Prostate gland (tissue), 2 donors: ENCODE results near the gene CCK.

Source experiments
- POLR2A ChIP-seq: fragments of 450-650 bp; IDR thresholded peaks from one replicate; pipeline ENCODE4 v1.6.1; 2016; ENCODE audit warnings: antibody characterized with exemption, mild to moderate bottlenecking
- POLR2AphosphoS5 ChIP-seq: sonication (generic); formaldehyde crosslinking; IDR thresholded peaks from one replicate; pipeline ENCODE4 v1.6.1; 2017; ENCODE audit warnings: antibody characterized with exemption
- TF ChIP-seq, protein P1 (sequence below), 4 experiments: fragments of 200-600 bp in 2 of 4; fragments of 450-650 bp in 2 of 4; sonication (generic) in 2 of 4; IDR thresholded peaks; 1 replicate in 3 of 4; 2 replicates in 1 of 4; pipeline ENCODE4 v1.5.1; 2016 to 2019; ENCODE audit warnings: antibody characterized with exemption in 4 of 4, mild to moderate bottlenecking in 2 of 4, moderate library complexity in 2 of 4

DNA sequence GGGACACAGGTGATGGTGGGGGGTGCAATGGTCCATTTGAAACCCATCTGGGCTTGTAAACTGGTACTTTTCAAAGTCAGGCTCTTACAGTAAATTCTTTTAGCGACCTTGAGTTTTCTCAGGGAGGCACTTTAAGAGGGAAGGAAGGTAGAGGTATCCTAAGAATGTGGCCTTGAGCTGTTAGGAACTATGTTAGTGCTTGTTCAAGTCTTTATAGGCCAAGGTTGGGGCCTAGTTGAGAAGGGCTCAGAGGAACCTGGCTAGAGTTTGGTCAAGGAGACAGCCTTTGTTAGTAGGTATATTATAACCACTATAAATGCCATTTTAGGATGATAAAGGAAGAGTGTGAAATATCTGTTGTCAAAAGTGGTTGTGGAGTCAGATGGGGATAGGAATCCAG lies 9.2 kb upstream of the CCK start:
- TF ChIP-seq POLR2A (no peak), POLR2AphosphoS5 (no peak)
- TF ChIP-seq, protein P1, sequence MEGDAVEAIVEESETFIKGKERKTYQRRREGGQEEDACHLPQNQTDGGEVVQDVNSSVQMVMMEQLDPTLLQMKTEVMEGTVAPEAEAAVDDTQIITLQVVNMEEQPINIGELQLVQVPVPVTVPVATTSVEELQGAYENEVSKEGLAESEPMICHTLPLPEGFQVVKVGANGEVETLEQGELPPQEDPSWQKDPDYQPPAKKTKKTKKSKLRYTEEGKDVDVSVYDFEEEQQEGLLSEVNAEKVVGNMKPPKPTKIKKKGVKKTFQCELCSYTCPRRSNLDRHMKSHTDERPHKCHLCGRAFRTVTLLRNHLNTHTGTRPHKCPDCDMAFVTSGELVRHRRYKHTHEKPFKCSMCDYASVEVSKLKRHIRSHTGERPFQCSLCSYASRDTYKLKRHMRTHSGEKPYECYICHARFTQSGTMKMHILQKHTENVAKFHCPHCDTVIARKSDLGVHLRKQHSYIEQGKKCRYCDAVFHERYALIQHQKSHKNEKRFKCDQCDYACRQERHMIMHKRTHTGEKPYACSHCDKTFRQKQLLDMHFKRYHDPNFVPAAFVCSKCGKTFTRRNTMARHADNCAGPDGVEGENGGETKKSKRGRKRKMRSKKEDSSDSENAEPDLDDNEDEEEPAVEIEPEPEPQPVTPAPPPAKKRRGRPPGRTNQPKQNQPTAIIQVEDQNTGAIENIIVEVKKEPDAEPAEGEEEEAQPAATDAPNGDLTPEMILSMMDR (IDR thresholded peaks at IDR 0.05), result no peak
